BE2C (cell line): ENCODE data around the gene MCUB.

ENCODE experiments used
- DNase-seq: peaks from one replicate; pipeline ENCODE4 v3.0.0-alpha.2; 2020
- H3K27me3 ChIP-seq: fragments of 250-450 bp; sonication (Bioruptor Pico); 2 replicates; pipeline ENCODE4 v1.5.1; 2020; ENCODE audit warnings: mild to moderate bottlenecking
- H3K36me3 ChIP-seq: fragments of 250-450 bp; sonication (Bioruptor Pico); 2 replicates; pipeline ENCODE4 v1.5.1; 2020; ENCODE audit warnings: mild to moderate bottlenecking
- H3K4me1 ChIP-seq: fragments of 250-450 bp; sonication (Bioruptor Pico); 2 replicates; pipeline ENCODE4 v1.5.1; 2020
- H3K4me3 ChIP-seq: 2 replicates; pipeline ENCODE4 v1.5.1; 2011; ENCODE audit warnings: low read depth, low read length
- H3K9me3 ChIP-seq: fragments of 250-450 bp; sonication (Bioruptor Pico); 2 replicates; pipeline ENCODE4 v1.5.1; 2020
- TF ChIP-seq, protein P1 (sequence below): IDR thresholded peaks from 2 replicates; pipeline ENCODE4 v1.5.1; 2012; ENCODE audit warnings: mild to moderate bottlenecking, low read depth, low read length

Gene MCUB

DNA sequence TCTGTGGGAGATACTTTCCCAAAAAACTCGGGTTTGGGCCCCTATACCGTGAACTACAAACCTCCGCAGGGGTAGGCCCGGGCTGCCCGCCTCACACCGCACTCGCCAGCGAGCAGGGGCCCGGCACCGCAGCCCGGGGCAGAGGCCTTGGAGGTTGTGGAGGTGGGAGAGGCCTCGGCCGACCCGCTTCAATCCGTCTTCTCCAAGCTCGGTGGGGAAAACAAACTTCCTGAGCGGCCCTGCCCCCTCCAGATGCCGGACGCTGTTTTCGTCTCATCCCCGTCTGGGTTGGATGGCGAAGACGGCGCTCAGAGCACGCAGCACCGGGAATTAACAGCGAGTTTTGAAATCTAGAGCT, 442 bp upstream of the MCUB start:
- no peaks in the 10 kb centered on the region for H3K36me3 ChIP-seq
- H3K4me3 ChIP-seq, result peak overlapping the region; percentile 55
- H3K9me3 ChIP-seq, result no peaks in the 10 kb centered on the region
- H3K4me1 ChIP-seq, result no peaks in the 10 kb centered on the region
- H3K27me3 ChIP-seq, result peaks cover 30% of the 10 kb centered on the region
- TF ChIP-seq, protein P1, sequence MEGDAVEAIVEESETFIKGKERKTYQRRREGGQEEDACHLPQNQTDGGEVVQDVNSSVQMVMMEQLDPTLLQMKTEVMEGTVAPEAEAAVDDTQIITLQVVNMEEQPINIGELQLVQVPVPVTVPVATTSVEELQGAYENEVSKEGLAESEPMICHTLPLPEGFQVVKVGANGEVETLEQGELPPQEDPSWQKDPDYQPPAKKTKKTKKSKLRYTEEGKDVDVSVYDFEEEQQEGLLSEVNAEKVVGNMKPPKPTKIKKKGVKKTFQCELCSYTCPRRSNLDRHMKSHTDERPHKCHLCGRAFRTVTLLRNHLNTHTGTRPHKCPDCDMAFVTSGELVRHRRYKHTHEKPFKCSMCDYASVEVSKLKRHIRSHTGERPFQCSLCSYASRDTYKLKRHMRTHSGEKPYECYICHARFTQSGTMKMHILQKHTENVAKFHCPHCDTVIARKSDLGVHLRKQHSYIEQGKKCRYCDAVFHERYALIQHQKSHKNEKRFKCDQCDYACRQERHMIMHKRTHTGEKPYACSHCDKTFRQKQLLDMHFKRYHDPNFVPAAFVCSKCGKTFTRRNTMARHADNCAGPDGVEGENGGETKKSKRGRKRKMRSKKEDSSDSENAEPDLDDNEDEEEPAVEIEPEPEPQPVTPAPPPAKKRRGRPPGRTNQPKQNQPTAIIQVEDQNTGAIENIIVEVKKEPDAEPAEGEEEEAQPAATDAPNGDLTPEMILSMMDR, result no peak
- DNase-seq, result no peak

DNA sequence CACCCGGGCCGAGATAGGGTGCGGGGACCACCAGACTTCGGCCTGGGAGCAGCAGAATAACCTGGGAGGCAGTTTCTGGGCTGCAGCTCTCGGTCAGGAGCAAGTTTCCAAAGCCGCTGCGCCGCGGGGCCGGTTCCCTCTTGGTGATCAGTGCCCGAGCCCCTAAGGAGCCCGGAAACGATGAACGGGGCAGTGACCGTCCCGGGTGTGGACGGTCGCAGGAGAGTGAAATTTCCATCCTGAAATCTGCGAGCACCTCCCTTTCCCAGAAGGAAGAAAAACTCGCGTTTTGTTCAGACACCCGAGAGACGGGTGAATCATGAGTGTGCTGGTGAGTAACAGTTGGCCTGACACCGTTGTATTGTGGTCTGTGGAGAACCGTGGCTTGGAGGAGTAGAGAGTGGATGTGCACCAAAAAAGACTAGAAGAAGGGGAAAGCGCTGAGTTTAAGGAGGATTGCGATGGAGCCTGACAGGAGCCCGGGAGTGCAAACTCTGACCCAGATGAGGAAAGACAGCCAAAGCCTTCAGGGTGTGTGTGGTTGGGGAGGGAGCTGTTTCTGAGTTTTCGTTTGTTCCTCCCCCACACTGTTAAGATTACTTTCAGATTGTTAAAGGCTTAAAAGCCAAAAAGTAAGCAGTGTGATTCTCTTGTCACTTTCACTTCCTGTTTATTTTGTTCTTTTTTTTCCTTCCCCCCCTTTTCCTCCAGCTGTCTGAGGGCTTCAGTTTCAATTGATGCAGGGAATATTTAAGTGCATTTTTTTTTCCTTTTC, 828 bp downstream of the MCUB start:
- peak; percentile 14 for DNase-seq
- TF ChIP-seq, protein P1, result no peak
- Histone ChIP-seq H3K4me3 (peak overlapping the region; percentile 55), H3K9me3 (no peaks in the 10 kb centered on the region), H3K36me3 (no peaks in the 10 kb centered on the region), H3K27me3 (peaks cover 37% of the 10 kb centered on the region), H3K4me1 (no peaks in the 10 kb centered on the region)

DNA sequence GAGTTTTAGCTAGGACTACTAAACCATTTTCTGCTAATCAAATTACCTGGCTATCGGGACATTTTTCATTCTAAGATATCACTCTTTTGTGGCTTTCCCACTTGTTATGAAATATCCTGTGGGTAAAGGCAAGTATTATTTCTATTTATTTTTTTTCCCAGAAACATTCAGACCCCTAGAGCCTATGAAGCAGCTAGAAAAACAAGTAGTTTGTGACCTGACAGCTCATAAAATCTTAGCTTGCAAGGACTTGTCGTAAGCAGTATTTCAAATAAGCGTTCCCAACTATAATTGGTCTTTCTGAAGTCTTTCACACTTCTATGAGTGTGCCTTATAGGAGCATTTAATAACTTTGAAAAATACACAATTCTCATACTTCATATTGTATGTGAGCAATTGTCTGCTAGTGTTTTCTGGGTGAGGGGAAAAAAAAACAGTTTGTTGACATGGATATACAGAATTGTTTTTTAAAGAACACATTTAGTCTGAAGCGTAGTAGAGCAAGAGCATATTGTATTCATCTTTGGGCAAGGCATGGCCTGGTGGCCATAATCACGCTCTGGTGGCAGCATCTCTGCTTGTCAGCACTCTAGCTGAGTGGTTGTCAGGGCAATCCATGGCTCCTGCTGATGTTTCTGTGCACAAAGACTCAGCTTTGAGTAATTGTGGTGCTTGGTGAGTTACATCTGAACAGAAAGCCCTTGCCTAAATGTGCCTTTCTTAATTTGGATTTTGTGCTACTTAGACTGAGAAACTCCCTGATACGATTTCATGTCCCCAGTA, 2.6 kb downstream of the MCUB start:
- Histone ChIP-seq H3K36me3 (no peaks in the 10 kb centered on the region), H3K9me3 (no peaks in the 10 kb centered on the region), H3K4me1 (no peaks in the 10 kb centered on the region), H3K4me3 (no peak overlapping the region), H3K27me3 (peaks cover 37% of the 10 kb centered on the region)
- DNase-seq, result no peak
- TF ChIP-seq, protein P1, result no peak

DNA sequence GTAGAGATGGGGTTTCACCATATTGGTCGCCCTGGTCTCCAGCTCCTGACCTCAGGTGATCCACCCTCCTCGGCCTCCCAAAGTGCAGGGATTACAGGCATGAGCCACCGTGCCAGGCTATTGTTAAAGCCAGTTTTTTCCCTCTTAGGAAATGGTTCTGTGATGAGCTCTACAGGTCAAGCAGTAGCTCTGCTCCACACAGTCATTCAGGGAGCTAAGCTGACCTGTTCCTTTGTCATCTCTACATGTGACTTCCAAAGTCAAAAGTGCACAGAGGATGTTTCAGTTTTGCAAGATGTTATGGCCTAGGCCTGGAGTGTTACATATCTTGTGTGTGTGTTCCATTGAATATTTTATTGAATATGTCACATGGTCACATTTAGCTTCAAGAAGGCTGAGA, 11.4 kb downstream of the MCUB start:
- no peak for DNase-seq
- no peaks in the 10 kb centered on the region; the same call in 1 of the 2 replicates for H3K4me1 ChIP-seq
- no peaks in the 10 kb centered on the region for H3K9me3 ChIP-seq
- TF ChIP-seq, protein P1, result no peak
- no peaks in the 10 kb centered on the region for H3K36me3 ChIP-seq
- no peak overlapping the region for H3K4me3 ChIP-seq
- no peaks in the 10 kb centered on the region for H3K27me3 ChIP-seq

DNA sequence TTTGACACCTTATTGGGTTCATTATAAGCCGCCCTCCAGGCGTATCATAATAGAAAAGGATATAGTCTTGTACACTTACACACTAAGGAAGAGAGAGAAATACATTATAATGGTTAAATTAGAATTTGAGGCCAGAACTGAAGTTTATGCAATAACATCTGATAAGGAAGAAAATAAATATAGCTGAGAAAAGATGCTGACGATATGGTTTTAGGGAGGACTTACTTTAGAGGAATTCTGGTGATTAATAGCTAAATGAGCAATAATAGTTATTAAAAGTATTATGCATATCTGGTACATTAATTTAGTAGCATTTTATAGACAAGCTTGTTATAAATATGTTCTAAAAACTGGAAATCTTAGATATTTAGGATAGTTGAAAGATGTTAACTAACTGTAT, 12.1 kb downstream of the MCUB start:
- TF ChIP-seq, protein P1, result no peak
- Histone ChIP-seq H3K9me3 (no peaks in the 10 kb centered on the region), H3K4me1 (no peaks in the 10 kb centered on the region; the same call in 1 of the 2 replicates), H3K4me3 (no peak overlapping the region), H3K27me3 (no peaks in the 10 kb centered on the region), H3K36me3 (no peaks in the 10 kb centered on the region)
- DNase-seq, result no peak

DNA sequence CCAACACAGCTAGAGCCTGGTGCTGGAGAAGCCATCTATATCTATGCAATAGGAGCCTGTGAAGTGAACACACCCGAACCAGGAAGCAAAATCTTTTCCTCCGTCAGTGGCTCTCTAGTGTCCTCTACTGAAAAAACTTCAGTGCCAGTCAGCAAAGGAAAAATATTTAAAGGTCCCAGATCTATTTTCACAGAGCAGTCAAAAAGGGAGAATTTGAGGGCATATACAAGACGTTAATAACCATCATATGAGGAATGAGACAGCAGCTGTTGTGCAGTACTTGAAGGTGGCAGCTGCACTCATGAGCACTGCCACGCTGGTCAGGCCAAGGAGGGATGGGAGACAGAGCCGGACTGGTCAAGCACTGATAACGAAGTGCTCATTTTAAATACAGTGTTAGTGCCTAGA, 14.4 kb downstream of the MCUB start:
- Histone ChIP-seq H3K4me1 (no peaks in the 10 kb centered on the region; the same call in 1 of the 2 replicates), H3K36me3 (no peaks in the 10 kb centered on the region), H3K9me3 (no peaks in the 10 kb centered on the region), H3K4me3 (no peak overlapping the region), H3K27me3 (no peaks in the 10 kb centered on the region)
- no peak for DNase-seq
- TF ChIP-seq, protein P1, result peak; percentile 38; the same call in 1 of the 2 replicates
